HG03095 (cell line): ENCODE results near the gene MRPL19.

Experiments
- ATAC-seq: cut with Tn5 transposase; IDR thresholded peaks from one replicate; pipeline ENCODE4 v1.9.1; 2021; ENCODE audit warnings: moderate library complexity; ENCODE audit not compliant: unreplicated experiment

MRPL19 gene

DNA sequence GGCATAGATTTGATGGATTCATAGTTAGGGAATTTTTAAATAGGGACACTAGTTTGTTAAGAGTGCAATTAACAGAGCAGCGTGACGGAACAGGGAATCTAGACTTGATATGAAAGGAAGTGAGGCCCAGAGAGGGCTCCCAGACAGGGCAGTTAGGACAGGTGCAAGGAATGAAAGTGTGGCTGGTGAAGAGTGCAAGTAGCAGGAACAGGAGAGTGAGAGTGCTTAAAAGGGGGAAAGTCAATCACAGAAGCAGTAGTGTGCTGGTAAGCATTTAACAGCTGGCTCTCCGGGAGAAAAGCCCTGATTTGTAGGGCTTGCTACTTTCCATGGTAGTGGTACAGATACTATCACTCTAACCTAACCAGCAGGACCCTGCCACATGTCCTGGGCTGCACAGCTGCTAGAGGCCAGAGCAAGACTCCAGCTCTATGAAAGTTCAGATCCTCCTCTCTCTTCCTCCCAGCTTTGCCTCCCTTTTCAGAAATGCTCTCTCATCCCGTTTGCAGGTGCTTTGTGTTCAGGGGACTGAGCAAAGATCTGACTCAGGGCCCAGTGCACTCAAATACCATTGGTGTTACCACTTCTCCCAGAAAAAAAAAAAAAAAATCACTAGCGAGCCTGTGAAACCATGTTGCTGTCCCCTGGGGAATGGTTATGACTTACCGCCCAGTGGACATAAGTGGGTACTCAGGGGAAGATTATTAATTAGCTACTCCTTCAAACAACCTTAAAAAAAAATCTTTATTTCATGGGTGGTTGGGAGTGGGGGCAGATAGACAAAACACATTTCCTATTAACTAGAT is 82.2 kb downstream of the MRPL19 start:
- ATAC-seq, result no peak

DNA sequence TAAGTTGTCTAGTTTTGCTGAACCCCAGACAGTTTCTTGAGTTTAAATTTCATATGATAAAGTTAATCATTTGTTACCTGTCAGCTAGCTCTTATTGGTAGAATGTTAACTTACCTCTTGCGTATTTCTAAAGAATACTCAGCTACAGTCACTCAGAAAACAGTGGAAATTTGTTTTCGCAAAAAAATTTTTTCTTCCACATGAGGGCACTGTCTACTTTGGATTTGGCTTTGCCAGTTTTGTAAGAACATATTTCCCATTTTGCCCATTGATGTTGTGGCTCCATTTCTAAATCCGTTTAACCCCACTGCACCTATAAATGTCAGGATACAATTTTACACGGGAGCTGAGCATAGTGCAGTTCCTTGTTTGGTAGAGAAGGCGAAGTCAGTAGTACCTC is 83.3 kb downstream of the MRPL19 start:
- ATAC-seq, result no peak

DNA sequence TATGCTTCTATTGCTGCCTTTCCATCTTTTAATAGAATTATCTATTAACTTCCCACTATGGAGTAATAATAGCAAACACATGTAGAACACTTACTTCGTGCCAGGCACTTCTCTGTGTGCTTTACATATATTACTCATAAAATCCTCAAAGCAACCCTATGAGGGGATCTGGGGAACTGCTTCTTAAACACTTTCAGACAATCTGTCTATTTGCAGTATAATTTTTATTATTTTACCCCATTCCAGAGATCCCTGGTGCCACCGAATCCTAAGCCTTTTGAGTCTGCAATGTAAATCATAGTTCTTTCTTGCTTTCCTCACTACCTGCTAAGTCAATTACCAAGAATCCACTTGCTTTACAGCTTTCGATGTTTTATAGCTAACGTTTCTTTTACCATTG is 89.7 kb downstream of the MRPL19 start:
- ATAC-seq, result no peak

DNA sequence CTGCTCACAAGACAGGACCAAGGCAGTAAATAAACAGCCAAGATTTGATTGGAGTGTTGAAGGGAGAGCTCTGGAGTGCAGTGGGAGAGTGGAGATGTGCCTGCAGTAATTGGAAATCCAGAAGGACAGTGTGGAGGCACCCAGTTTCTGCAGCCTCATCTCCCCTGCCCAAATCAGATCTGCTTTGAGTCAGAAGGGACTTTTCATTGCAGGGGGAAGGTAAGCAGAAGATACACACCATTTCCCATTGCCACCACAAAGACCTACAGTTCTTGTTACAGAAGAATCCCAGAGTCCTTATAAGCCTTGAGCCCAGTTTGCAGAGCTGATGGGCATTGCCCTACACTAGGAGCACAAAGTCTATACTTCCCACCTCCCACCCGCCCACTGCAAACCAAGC is 91.4 kb downstream of the MRPL19 start:
- ATAC-seq, result no peak
